Calu3 (cell line): ENCODE data around the gene CD55. TPM values are rescaled to one million over a fixed set of nuclear protein-coding genes. Genes with fewer than 3 reads are reported as not detected.
A peak's percentile ranks its signal among the peaks of the same experiment; 100 is the strongest.

Source experiments
- BruUV-seq: library from RNA; stranded (reverse); fragments of 400-500 nt; replicated peaks from 2 replicates; lab custom pipeline; 2021; lab: Mats Ljungman, UMichigan
- CTCF ChIA-PET: fragments of 300-600 bp; sonication (Branson Sonifier 250); formaldehyde crosslinking; loops from one replicate; lab custom pipeline; 2022; ENCODE audit warnings: antibody characterized with exemption; lab: Charles Lee
- DNase-seq: peaks from one replicate; pipeline ENCODE4 v3.0.0; 2022
- H3K27ac Mint-ChIP-seq: one replicate; pipeline ENCODE4 v1.8.0; 2022; ENCODE audit warnings: mixed read lengths; ENCODE audit not compliant: unreplicated experiment
- H3K27me3 Mint-ChIP-seq: one replicate; pipeline ENCODE4 v1.8.0; 2022; ENCODE audit warnings: mixed read lengths; ENCODE audit not compliant: unreplicated experiment
- H3K36me3 Mint-ChIP-seq: one replicate; pipeline ENCODE4 v1.8.0; 2022; ENCODE audit warnings: mild to moderate bottlenecking, moderate library complexity, mixed read lengths; ENCODE audit not compliant: insufficient read depth, unreplicated experiment
- H3K4me1 Mint-ChIP-seq: one replicate; pipeline ENCODE4 v1.8.0; 2022; ENCODE audit warnings: mild to moderate bottlenecking, low read depth, mixed read lengths; ENCODE audit not compliant: unreplicated experiment
- H3K4me3 Mint-ChIP-seq: one replicate; pipeline ENCODE4 v1.8.0; 2022; ENCODE audit warnings: mild to moderate bottlenecking, low read depth, moderate library complexity, mixed read lengths; ENCODE audit not compliant: unreplicated experiment
- H3K9me3 Mint-ChIP-seq: one replicate; pipeline ENCODE4 v1.8.0; 2022; ENCODE audit warnings: low read depth, mixed read lengths; ENCODE audit not compliant: unreplicated experiment
- intact Hi-C: fragments of 100-400 bp; cut with micrococcal nuclease; formaldehyde crosslinking; loops from one replicate; pipeline ENCODE4 v1.10.0; 2022; ENCODE audit not compliant: unreplicated experiment
- total RNA-seq: library from RNA; stranded (reverse); gene quantifications from 2 replicates; pipeline ENCODE4 v1.2.3, GENCODE V29; 2022
- TF ChIP-seq, protein P1 (sequence below): fragments of 200-600 bp; IDR thresholded peaks from one replicate; pipeline ENCODE4 v1.8.0; 2022; ENCODE audit warnings: antibody characterized with exemption; ENCODE audit not compliant: unreplicated experiment

CD55 gene
- total RNA-seq, 1 experiment from 2014 or later: 106 TPM

DNA sequence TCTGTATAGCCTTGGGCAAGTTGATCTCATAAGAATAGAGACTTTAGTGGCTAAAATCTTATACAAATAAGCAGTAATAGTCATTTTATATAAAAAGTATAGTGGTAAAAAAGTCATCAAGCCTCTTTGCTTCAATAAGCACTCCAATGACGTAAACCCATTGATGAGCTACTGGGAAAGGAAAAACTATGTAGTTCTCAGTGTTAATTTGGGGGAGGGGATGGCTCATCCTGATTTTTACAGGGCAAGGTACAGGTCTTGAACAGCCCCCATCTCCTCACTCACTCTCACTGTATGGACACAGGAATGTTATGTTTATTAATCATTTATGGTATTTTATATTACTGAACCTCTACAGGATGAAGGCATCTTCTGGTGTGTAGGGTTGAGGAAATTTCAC lies 38.1 kb upstream of the CD55 start:
- intact Hi-C loops: loop anchor here (5.0 kb wide), 1 partner anchor 34 kb away; no protein-coding TSS in a partner anchor
- H3K27ac Mint-ChIP-seq: peak overlapping the region; percentile 81
- no TSS peak for BruUV-seq

GRCh38 chr1:207284209-207284897 lies 37.1 kb upstream of the CD55 start:
- TF ChIP-seq, protein P1, sequence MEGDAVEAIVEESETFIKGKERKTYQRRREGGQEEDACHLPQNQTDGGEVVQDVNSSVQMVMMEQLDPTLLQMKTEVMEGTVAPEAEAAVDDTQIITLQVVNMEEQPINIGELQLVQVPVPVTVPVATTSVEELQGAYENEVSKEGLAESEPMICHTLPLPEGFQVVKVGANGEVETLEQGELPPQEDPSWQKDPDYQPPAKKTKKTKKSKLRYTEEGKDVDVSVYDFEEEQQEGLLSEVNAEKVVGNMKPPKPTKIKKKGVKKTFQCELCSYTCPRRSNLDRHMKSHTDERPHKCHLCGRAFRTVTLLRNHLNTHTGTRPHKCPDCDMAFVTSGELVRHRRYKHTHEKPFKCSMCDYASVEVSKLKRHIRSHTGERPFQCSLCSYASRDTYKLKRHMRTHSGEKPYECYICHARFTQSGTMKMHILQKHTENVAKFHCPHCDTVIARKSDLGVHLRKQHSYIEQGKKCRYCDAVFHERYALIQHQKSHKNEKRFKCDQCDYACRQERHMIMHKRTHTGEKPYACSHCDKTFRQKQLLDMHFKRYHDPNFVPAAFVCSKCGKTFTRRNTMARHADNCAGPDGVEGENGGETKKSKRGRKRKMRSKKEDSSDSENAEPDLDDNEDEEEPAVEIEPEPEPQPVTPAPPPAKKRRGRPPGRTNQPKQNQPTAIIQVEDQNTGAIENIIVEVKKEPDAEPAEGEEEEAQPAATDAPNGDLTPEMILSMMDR: no peak
- BruUV-seq: no TSS peak
- peak overlapping the region; percentile 83 for H3K27ac Mint-ChIP-seq
- H3K36me3 Mint-ChIP-seq: no peaks in the 10 kb centered on the region
- H3K9me3 Mint-ChIP-seq: no peaks in the 10 kb centered on the region
- H3K27me3 Mint-ChIP-seq: no peaks in the 10 kb centered on the region
- peak; percentile 13 for DNase-seq
- CTCF ChIA-PET: interaction anchor here (1.1 kb wide), 1 partner anchor 37 kb away, joined by 4 read pairs; no protein-coding TSS in a partner anchor
- H3K4me3 Mint-ChIP-seq: peak overlapping the region; percentile 9
- intact Hi-C loops: loop anchor here (5.0 kb wide), 1 partner anchor 33 kb away; no protein-coding TSS in a partner anchor
- peaks cover 38% of the 10 kb centered on the region for H3K4me1 Mint-ChIP-seq

More for the DNA sequence above, 38.1 kb upstream of the CD55 start:
- Mint-ChIP-seq H3K36me3 (no peaks in the 10 kb centered on the region), H3K9me3 (no peaks in the 10 kb centered on the region), H3K4me3 (no peak overlapping the region), H3K4me1 (peaks cover 38% of the 10 kb centered on the region), H3K27me3 (no peaks in the 10 kb centered on the region)
- CTCF ChIA-PET: interaction anchor here (1.2 kb wide), 1 partner anchor 51 kb away, joined by 3 read pairs; no protein-coding TSS in a partner anchor
- DNase-seq: no peak
- TF ChIP-seq, protein P1: no peak

- Mint-ChIP-seq H3K4me3 (no peak overlapping the region), H3K36me3 (no peaks in the 10 kb centered on the region), H3K27me3 (no peaks in the 10 kb centered on the region), H3K9me3 (peaks cover 7% of the 10 kb centered on the region), H3K4me1 (peaks cover 26% of the 10 kb centered on the region), H3K27ac (no peak overlapping the region)
- intact Hi-C loops: no loop called here
- TF ChIP-seq, protein P1: no peak
- CTCF ChIA-PET: interaction anchor here (0.9 kb wide), 1 partner anchor 9 kb away, joined by 3 read pairs; no protein-coding TSS in a partner anchor
- no TSS peak for BruUV-seq
- DNase-seq: no peak
Observed at GRCh38 chr1:207286786-207287468, 34.6 kb upstream of the CD55 start.

GRCh38 chr1:207288315-207288714 lies 33.2 kb upstream of the CD55 start:
- CTCF ChIA-PET: no interaction called here
- Mint-ChIP-seq H3K36me3 (no peaks in the 10 kb centered on the region), H3K4me1 (peaks cover 12% of the 10 kb centered on the region), H3K4me3 (no peak overlapping the region), H3K27ac (no peak overlapping the region), H3K9me3 (peaks cover 7% of the 10 kb centered on the region), H3K27me3 (no peaks in the 10 kb centered on the region)
- BruUV-seq: no TSS peak
- TF ChIP-seq, protein P1: no peak
- DNase-seq: no peak
- intact Hi-C loops: no loop called here
